Prostate gland (tissue), 2 donors: ENCODE data around the gene CCAR1.

ENCODE experiments used
- CTCF ChIP-seq, 4 experiments: fragments of 200-600 bp in 2 of 4; fragments of 450-650 bp in 2 of 4; sonication (generic) in 2 of 4; IDR thresholded peaks; 1 replicate in 3 of 4; 2 replicates in 1 of 4; pipeline ENCODE4 v1.5.1; 2016 to 2019; ENCODE audit warnings: antibody characterized with exemption in 4 of 4, mild to moderate bottlenecking in 2 of 4, moderate library complexity in 2 of 4
- POLR2A ChIP-seq: fragments of 450-650 bp; IDR thresholded peaks from one replicate; pipeline ENCODE4 v1.6.1; 2016; ENCODE audit warnings: antibody characterized with exemption, mild to moderate bottlenecking
- POLR2AphosphoS5 ChIP-seq: sonication (generic); formaldehyde crosslinking; IDR thresholded peaks from one replicate; pipeline ENCODE4 v1.6.1; 2017; ENCODE audit warnings: antibody characterized with exemption

- TF ChIP-seq CTCF (IDR thresholded peaks at IDR 0.05) (no peak), POLR2A (no peak), POLR2AphosphoS5 (no peak)
Observed at GRCh38 chr10:68800211-68800610, 79.2 kb downstream of the CCAR1 start.
